GM12878 (cell line): Measurements from ENCODE around the gene MGAT3. TPM values are rescaled to one million over a fixed set of nuclear protein-coding genes. Genes with fewer than 3 reads are reported as not detected.

ENCODE experiments used
- BCL3 ChIP-seq: IDR thresholded peaks from 2 replicates; pipeline ENCODE4 v1.6.1; 2011; ENCODE audit warnings: borderline replicate concordance, low read depth, mild to moderate bottlenecking, moderate library complexity, low read length; ENCODE audit not compliant: insufficient read depth, poor library complexity, severe bottlenecking
- CEBPB ChIP-seq, 2 experiments: fragments of 150-350 bp in 1 of 2; IDR thresholded peaks; 2 replicates each; pipeline ENCODE4 v1.6.1; 2012 to 2014; ENCODE audit warnings: low read depth in 2 of 2, low read length in 2 of 2, borderline replicate concordance in 1 of 2, inconsistent platforms in 1 of 2
- CUX1 ChIP-seq: IDR thresholded peaks from 2 replicates; pipeline ENCODE4 v1.6.1; 2012; ENCODE audit warnings: improper control_type of control experiment, low read depth, low read length; ENCODE audit not compliant: insufficient replicate concordance
- E2F8 ChIP-seq: fragments of 450-650 bp; IDR thresholded peaks from 2 replicates; pipeline ENCODE4 v1.6.1; 2018; ENCODE audit warnings: mild to moderate bottlenecking, low read depth, moderate library complexity; ENCODE audit not compliant: partially characterized antibody
- HCFC1 ChIP-seq: fragments of 150-350 bp; IDR thresholded peaks from 2 replicates; pipeline ENCODE4 v1.6.1; 2014; ENCODE audit warnings: low read length
- NR2C1 ChIP-seq: fragments of 450-650 bp; IDR thresholded peaks from 2 replicates; pipeline ENCODE4 v1.6.1; 2017; ENCODE audit warnings: antibody characterized with exemption, mild to moderate bottlenecking, moderate library complexity
- RB1 ChIP-seq: fragments of 450-650 bp; formaldehyde crosslinking; IDR thresholded peaks from 2 replicates; pipeline ENCODE4 v1.6.1; 2017; ENCODE audit warnings: mild to moderate bottlenecking, borderline replicate concordance
- SREBF1 ChIP-seq: IDR thresholded peaks from 2 replicates; pipeline ENCODE4 v1.6.1; 2012; ENCODE audit warnings: mild to moderate bottlenecking, low read length
- USF1 ChIP-seq: IDR thresholded peaks from 2 replicates; pipeline ENCODE4 v1.6.1; 2011; ENCODE audit warnings: borderline replicate concordance, low read depth, mild to moderate bottlenecking, moderate library complexity, mixed read lengths, low read length; ENCODE audit not compliant: insufficient read depth; ENCODE audit errors: extremely low read length
- USF2 ChIP-seq: IDR thresholded peaks from 2 replicates; pipeline ENCODE4 v1.6.1; 2011; ENCODE audit warnings: low read depth, low read length, improper control_type of control experiment, borderline replicate concordance
- ZNF207 ChIP-seq: fragments of 450-650 bp; IDR thresholded peaks from 2 replicates; pipeline ENCODE4 v1.6.1; 2014; ENCODE audit warnings: antibody characterized with exemption, mild to moderate bottlenecking, borderline replicate concordance
- polyA plus RNA-seq, 11 experiments: library from polyadenylated mRNA; depleted of rRNA in 4 of 11; unstranded in 6 of 11; stranded (reverse) in 5 of 11; fragments of >200 nt; fragmentation: Nextera tagmentation in 4 of 11; fragmentation: Illumina TruSeq in 1 of 11; extraction: Ambion mirVana in 4 of 11; extraction: Trizol in 1 of 11; gene quantifications; 1 replicate in 1 of 11; 2 replicates in 10 of 11; pipeline versions ENCODE4 v1.2.1 to v1.2.3, GENCODE V29; 2011 to 2016; ENCODE audit warnings: inconsistent platforms in 2 of 11, missing spikeins in 2 of 11, low read depth in 1 of 11
- total RNA-seq, 4 experiments: library from RNA; depleted of rRNA in 3 of 4; stranded (reverse); fragments of >200 nt in 3 of 4; fragmentation: Illumina TruSeq in 1 of 4; extraction: Trizol in 1 of 4; gene quantifications; 2 replicates each; pipeline versions ENCODE4 v1.2.1 to v1.2.3, GENCODE V29; 2013 to 2021

The MGAT3 gene
- total and polyA plus RNA-seq, 10 of the 15 experiments (the other 5 are each of a cell fraction or from before 2014, with no cell fraction given): 0.32 to 40.2 (median 11.9) TPM

- TF ChIP-seq CUX1 (no peak), ZNF207 (no peak; the same call in 1 of the 2 replicates), USF1 (peak; percentile 51), BCL3 (no peak), NR2C1 (peak; percentile 45), SREBF1 (no peak), RB1 (no peak; the same call in 1 of the 2 replicates), USF2 (no peak; the same call in 1 of the 2 replicates), E2F8 (peak; percentile 73), HCFC1 (peak; percentile 68), CEBPB (IDR thresholded peaks at IDR 0.05; ENCODE audit: borderline replicate concordance in 1 of 2, low read depth in 2 of 2, low read length in 2 of 2) (peak in 1 of 2 experiments; percentile 38; a peak in 2 of 4 replicates)
Measured at GRCh38 chr22:39532215-39533073, 75.6 kb downstream of the MGAT3 start, which contains the start of gene RPS19BP1 (continued).
